GM21717 (cell line): Measurements from ENCODE around the gene ST7.

Experiments
- ATAC-seq: cut with Tn5 transposase; IDR thresholded peaks from one replicate; pipeline ENCODE4 v1.9.1; 2021; ENCODE audit warnings: mild to moderate bottlenecking, moderate library complexity; ENCODE audit not compliant: unreplicated experiment

The ST7 gene

GRCh38 chr7:117061751-117062150 lies 108.5 kb downstream of the ST7 start:
- no peak for ATAC-seq

- ATAC-seq = no peak
Measured at GRCh38 chr7:117062300-117062699, 109.0 kb downstream of the ST7 start.

- no peak for ATAC-seq
Measured at GRCh38 chr7:117064688-117065087, 111.4 kb downstream of the ST7 start.

GRCh38 chr7:117065571-117066150 lies 112.4 kb downstream of the ST7 start:
- no peak for ATAC-seq

GRCh38 chr7:117066668-117067067 lies 113.4 kb downstream of the ST7 start:
- ATAC-seq = no peak

- no peak for ATAC-seq
Measured at GRCh38 chr7:117067340-117067739, 114.0 kb downstream of the ST7 start.

GRCh38 chr7:117068511-117069145 lies 115.3 kb downstream of the ST7 start:
- ATAC-seq = no peak

- ATAC-seq = no peak
Measured at GRCh38 chr7:117069379-117069778, 116.1 kb downstream of the ST7 start.

- ATAC-seq = no peak
Measured at GRCh38 chr7:117071551-117071950, 118.2 kb downstream of the ST7 start.

- no peak for ATAC-seq
Measured at GRCh38 chr7:117072620-117073118, 119.4 kb downstream of the ST7 start.

- ATAC-seq = no peak
Measured at GRCh38 chr7:117074378-117074777, 121.1 kb downstream of the ST7 start.

- no peak for ATAC-seq
Measured at GRCh38 chr7:117075934-117076333, 122.6 kb downstream of the ST7 start.

- ATAC-seq = no peak
Measured at GRCh38 chr7:117076426-117076943, 123.2 kb downstream of the ST7 start.

- ATAC-seq = no peak
Measured at GRCh38 chr7:117077658-117078057, 124.4 kb downstream of the ST7 start.

- no peak for ATAC-seq
Measured at GRCh38 chr7:117082647-117083046, 129.3 kb downstream of the ST7 start.

GRCh38 chr7:117083648-117084047 lies 130.3 kb downstream of the ST7 start:
- ATAC-seq = no peak

- no peak for ATAC-seq
Measured at GRCh38 chr7:117084286-117084685, 131.0 kb downstream of the ST7 start.

- no peak for ATAC-seq
Measured at GRCh38 chr7:117085275-117085674, 132.0 kb downstream of the ST7 start.

GRCh38 chr7:117085769-117086463 lies 132.6 kb downstream of the ST7 start:
- peak; percentile 48 for ATAC-seq

GRCh38 chr7:117086788-117087187 lies 133.5 kb downstream of the ST7 start:
- no peak for ATAC-seq

- no peak for ATAC-seq
Measured at GRCh38 chr7:117087639-117088396, 134.5 kb downstream of the ST7 start.
